ENCODE results near the gene CTNNAL1.
"Not testable (repeated sequence)": the region's sequence is repeated elsewhere in the genome, so short reads cannot be mapped to it uniquely, and the experiment has no call there.

The CTNNAL1 gene

DNA sequence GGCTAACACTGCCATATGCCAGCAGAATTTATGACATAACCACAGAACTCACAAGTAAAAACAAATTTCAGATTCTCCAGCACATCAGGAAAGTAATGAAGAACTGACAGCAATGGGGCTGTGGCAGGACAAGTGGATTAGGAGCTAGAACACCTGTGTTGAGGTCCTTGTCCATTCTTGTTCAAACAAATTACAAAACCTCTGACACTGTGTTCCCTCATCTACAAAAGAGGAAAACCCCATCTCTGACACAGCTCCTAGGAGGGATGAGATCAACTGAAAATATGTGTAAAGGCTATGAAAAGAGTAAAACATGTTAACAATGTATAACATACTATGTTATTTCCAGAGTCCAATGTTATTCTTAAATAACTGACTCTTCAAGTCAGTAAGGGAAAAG is 102.9 kb downstream of the CTNNAL1 start:
- no peak overlapping the region for H3K4me3 ChIP-seq (ENCODE audit: low read length)
- TF ChIP-seq ZNF274 (IDR thresholded peaks at IDR 0.05; ENCODE audit: low read depth, low read length), result no peak

- TF ChIP-seq ZNF274 (IDR thresholded peaks at IDR 0.05; ENCODE audit: low read depth, low read length), result no peak
- H3K4me3 ChIP-seq (ENCODE audit: low read length), result no peak overlapping the region
These were observed 107.8 kb downstream of the CTNNAL1 start for GRCh38 chr9:108905494-108905893.

DNA sequence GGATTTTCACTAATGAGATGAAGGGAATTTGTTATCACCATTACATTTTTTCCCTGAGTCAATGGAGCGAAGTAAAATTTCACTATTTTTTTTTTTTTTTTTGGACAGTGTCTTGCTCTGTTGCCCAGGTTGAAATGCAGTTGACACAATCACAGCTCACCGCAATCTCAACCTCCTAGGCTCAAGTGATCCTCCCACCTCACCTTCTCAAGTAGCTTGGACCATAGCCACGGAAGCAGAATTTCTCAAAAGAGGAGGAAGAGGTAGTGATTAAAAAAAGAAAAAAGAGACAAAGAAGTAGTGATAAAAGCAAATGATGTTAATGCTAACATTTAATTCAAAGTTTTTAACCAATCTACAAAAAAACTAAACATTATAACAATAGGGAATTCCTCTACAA is 109.1 kb downstream of the CTNNAL1 start:
- no peak for TF ChIP-seq ZNF274 (IDR thresholded peaks at IDR 0.05; ENCODE audit: low read depth, low read length)

GRCh38 chr9:108903420-108904103 is 109.7 kb downstream of the CTNNAL1 start:
- no peak overlapping the region for H3K4me3 ChIP-seq (ENCODE audit: low read length)
- TF ChIP-seq ZNF274 (IDR thresholded peaks at IDR 0.05; ENCODE audit: low read depth, low read length), result no peak

More for the DNA sequence above, 109.1 kb downstream of the CTNNAL1 start:
- H3K4me3 ChIP-seq (ENCODE audit: low read length), result no peak overlapping the region

DNA sequence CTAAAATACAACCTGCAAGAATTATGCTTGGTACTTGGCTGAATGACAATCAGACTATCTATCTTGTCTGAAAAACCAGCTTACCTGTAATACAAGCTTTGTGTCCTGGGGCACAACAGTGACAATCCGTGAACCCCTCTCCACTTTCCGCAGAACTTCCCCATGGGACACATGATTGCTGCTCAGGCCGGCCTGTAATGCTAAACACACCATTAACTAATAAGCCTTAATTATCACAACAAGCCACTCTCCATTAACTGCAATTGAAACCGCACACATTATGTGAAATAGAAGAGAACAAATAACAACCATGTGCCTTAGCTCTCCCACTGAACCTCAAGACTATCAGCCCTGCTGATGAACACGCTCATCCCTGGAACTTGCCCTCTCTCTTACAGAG is 113.1 kb downstream of the CTNNAL1 start:
- no peak for TF ChIP-seq ZNF274 (IDR thresholded peaks at IDR 0.05; ENCODE audit: low read depth, low read length)
- no peak overlapping the region for H3K4me3 ChIP-seq (ENCODE audit: low read length)

DNA sequence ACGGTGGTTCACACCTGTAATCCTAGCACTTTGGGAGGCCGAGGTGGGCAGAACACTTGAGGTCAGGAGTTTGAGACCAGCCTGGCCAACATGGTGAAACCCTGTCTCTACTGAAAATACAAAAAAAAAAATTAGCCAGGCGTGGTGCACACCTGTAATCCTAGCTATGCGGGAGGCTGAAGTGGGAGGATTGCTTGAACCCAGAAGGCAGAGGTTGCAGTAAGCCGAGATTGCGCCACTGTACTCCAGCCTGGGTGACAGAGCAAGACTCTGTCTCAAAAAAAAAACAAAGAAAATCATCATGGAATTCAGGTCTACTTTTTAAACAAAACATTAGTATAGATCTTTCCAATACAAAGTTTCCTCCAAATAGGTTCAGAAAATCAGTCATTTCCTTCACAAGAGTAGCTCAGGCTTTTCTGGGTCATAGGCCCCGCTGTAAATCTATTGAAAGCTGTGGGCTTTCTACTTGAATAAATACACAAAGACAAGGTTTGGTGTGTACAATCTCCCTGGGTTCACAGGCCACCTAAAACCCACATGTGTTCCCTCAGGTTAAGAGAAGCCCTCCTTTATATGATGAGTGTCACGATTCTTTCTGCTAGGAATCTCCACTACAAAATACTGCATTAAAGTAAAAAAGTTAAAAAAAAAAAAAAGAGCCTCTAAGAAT is 114.1 kb downstream of the CTNNAL1 start:
- H3K4me3 ChIP-seq (ENCODE audit: low read length), result not testable (repeated sequence)

- TF ChIP-seq ZNF274 (IDR thresholded peaks at IDR 0.05; ENCODE audit: low read depth, low read length), result no peak
- H3K4me3 ChIP-seq (ENCODE audit: low read length), result no peak overlapping the region
These were observed 115.8 kb downstream of the CTNNAL1 start for GRCh38 chr9:108897324-108898096.

- no peak for TF ChIP-seq ZNF274 (IDR thresholded peaks at IDR 0.05; ENCODE audit: low read depth, low read length)
- no peak overlapping the region for H3K4me3 ChIP-seq (ENCODE audit: low read length)
These were observed 118.9 kb downstream of the CTNNAL1 start for GRCh38 chr9:108894225-108894997.

Measured in GM08714 (cell line).